ENCODE data around the gene ADD3. TPM values are rescaled to one million over a fixed set of nuclear protein-coding genes. Genes with fewer than 3 reads are reported as not detected.

ADD3 gene
- total and polyA plus RNA-seq, 10 of the 15 experiments (the other 5 are each of a cell fraction or from before 2014, with no cell fraction given): 27.3 to 129 (median 67.8) TPM

DNA sequence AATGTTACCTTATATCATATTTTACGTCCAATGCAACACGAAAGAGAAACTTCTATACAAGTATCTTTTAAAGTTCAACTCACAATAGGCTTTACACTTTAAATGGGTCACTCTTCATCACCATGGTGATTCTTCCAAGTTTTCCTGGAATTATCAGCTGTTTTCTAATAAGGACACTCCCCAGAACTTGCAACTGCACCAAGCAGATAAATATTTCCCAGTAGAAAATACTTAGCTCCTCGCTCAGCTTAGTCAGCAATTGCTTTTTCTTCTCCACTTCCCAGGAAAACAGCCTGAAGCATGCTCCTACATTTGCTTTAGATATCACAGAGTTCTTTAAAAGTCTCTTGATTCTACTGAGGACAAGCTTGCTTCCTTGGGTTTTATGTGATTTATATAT, 25.7 kb upstream of the ADD3 start:
- no TSS peak for BruUV-seq (replicated peaks)
- Histone ChIP-seq H3K4me3 (no peak overlapping the region), H3K9me3 (replicated peaks; ENCODE audit: control insufficient read depth, insufficient read depth, low read length) (peaks cover 2% of the 10 kb centered on the region; the same call in 2 of the 3 replicates), H2AFZ (ENCODE audit: control insufficient read depth, low read depth, low read length) (no peak overlapping the region), H4K20me1 (ENCODE audit: control insufficient read depth, insufficient read depth) (no peaks in the 10 kb centered on the region), H3K36me3 (ENCODE audit: control insufficient read depth in 2 of 2, insufficient read depth in 2 of 2, low read length in 1 of 2) (no peaks in the 10 kb centered on the region), H3K4me1 (ENCODE audit: control insufficient read depth, insufficient read depth, low read length) (no peaks in the 10 kb centered on the region), H3K27me3 (replicated peaks in 1 of 2; ENCODE audit: control insufficient read depth in 2 of 2, insufficient read depth in 2 of 2, low read length in 1 of 2) (no peaks in the 10 kb centered on the region), H3K4me2 (ENCODE audit: control insufficient read depth, insufficient read depth) (no peak overlapping the region), H3K27ac (ENCODE audit: control insufficient read depth, insufficient read depth) (no peak overlapping the region), H3K79me2 (ENCODE audit: control insufficient read depth, insufficient read depth, low read length) (no peaks in the 10 kb centered on the region), H3K9ac (ENCODE audit: control insufficient read depth, insufficient read depth, low read length) (no peak overlapping the region)
- no peak for ATAC-seq
- no peak for FAIRE-seq
- in situ Hi-C loops (cut with MboI): no loop called here
- ChIA-PET POLR2A (no interaction called here), SMC1A (ENCODE audit: uncharacterized antibody, unreplicated experiment) (interaction anchor here (0.6 to 7.8 kb wide), 11 partner anchors 9 to 454 kb away, joined by 3 to 47 read pairs (median 3); no protein-coding TSS in a partner anchor), RAD21 (ENCODE audit: unreplicated experiment) (interaction anchor here (1.1 to 3.5 kb wide), 3 partner anchors 10 to 98 kb away, joined by 4 to 13 read pairs (median 5); partner anchors contain the start of gene ADD3), CTCF (interaction anchor here (0.7 to 7.6 kb wide), 9 partner anchors 9 to 100 kb away, joined by 3 to 97 read pairs (median 3); no protein-coding TSS in a partner anchor)
- intact Hi-C loops (cut with micrococcal nuclease; ENCODE audit: unreplicated experiment): no loop called here
- DNase-seq (ENCODE audit: low read depth, low spot score): no peak
- TF ChIP-seq SUPT20H (IDR thresholded peaks at IDR 0.05; ENCODE audit: borderline replicate concordance, control insufficient read depth, low read depth, low read length): no peak
- TF ChIP-seq, protein P1, sequence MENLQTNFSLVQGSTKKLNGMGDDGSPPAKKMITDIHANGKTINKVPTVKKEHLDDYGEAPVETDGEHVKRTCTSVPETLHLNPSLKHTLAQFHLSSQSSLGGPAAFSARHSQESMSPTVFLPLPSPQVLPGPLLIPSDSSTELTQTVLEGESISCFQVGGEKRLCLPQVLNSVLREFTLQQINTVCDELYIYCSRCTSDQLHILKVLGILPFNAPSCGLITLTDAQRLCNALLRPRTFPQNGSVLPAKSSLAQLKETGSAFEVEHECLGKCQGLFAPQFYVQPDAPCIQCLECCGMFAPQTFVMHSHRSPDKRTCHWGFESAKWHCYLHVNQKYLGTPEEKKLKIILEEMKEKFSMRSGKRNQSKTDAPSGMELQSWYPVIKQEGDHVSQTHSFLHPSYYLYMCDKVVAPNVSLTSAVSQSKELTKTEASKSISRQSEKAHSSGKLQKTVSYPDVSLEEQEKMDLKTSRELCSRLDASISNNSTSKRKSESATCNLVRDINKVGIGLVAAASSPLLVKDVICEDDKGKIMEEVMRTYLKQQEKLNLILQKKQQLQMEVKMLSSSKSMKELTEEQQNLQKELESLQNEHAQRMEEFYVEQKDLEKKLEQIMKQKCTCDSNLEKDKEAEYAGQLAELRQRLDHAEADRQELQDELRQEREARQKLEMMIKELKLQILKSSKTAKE (IDR thresholded peaks at IDR 0.05; ENCODE audit: low read depth, poor library complexity, severe bottlenecking): no peak
- no peak for TF ChIP-seq RELA (IDR thresholded peaks at IDR 0.05; ENCODE audit: borderline replicate concordance, partially characterized antibody)
- TF ChIP-seq YBX1 (IDR thresholded peaks at IDR 0.05): no peak
- no peak for TF ChIP-seq NFXL1 (IDR thresholded peaks at IDR 0.05; ENCODE audit: borderline replicate concordance)
- TF ChIP-seq CHD4 (IDR thresholded peaks at IDR 0.05): no peak
- 82% methylated on average over 3 of the region's 3 CpGs for WGBS (ENCODE audit: insufficient coverage, insufficient replicate concordance, low lambda C conversion rate, missing lambda C conversion rate)

Measured in GM12878 (cell line).